HG02759 (cell line): ENCODE data around the gene ZCCHC24.

Source experiments
- ATAC-seq: cut with Tn5 transposase; IDR thresholded peaks from one replicate; pipeline ENCODE4 v1.9.1; 2021; ENCODE audit warnings: mild to moderate bottlenecking, moderate library complexity; ENCODE audit not compliant: unreplicated experiment

Gene ZCCHC24

GRCh38 chr10:79433324-79434222 is 11.9 kb downstream of the ZCCHC24 start:
- no peak for ATAC-seq

- no peak for ATAC-seq
Measured at GRCh38 chr10:79431891-79432831, 13.3 kb downstream of the ZCCHC24 start.

GRCh38 chr10:79431428-79431827 is 14.0 kb downstream of the ZCCHC24 start:
- ATAC-seq = no peak

GRCh38 chr10:79430936-79431335 is 14.5 kb downstream of the ZCCHC24 start:
- ATAC-seq = no peak

- ATAC-seq = no peak
Measured at GRCh38 chr10:79430325-79430905, 15.0 kb downstream of the ZCCHC24 start.

GRCh38 chr10:79429751-79430150 is 15.7 kb downstream of the ZCCHC24 start:
- no peak for ATAC-seq

GRCh38 chr10:79427965-79428364 is 17.5 kb downstream of the ZCCHC24 start:
- ATAC-seq = no peak

GRCh38 chr10:79425074-79425532 is 20.3 kb downstream of the ZCCHC24 start:
- ATAC-seq = no peak

GRCh38 chr10:79424221-79425073 is 21.0 kb downstream of the ZCCHC24 start:
- ATAC-seq = no peak

- no peak for ATAC-seq
Measured at GRCh38 chr10:79422178-79422892, 23.1 kb downstream of the ZCCHC24 start.

- ATAC-seq = no peak
Measured at GRCh38 chr10:79420974-79421688, 24.3 kb downstream of the ZCCHC24 start.

- no peak for ATAC-seq
Measured at GRCh38 chr10:79418886-79419595, 26.4 kb downstream of the ZCCHC24 start.

GRCh38 chr10:79418274-79418673 is 27.1 kb downstream of the ZCCHC24 start:
- no peak for ATAC-seq

GRCh38 chr10:79417731-79418130 is 27.7 kb downstream of the ZCCHC24 start:
- no peak for ATAC-seq

GRCh38 chr10:79417266-79417665 is 28.2 kb downstream of the ZCCHC24 start:
- no peak for ATAC-seq

GRCh38 chr10:79416578-79417255 is 28.7 kb downstream of the ZCCHC24 start:
- ATAC-seq = no peak

- no peak for ATAC-seq
Measured at GRCh38 chr10:79415736-79416577, 29.5 kb downstream of the ZCCHC24 start.
